Stomach smooth muscle (tissue), 2 donors: ENCODE measurements around the gene PROSER2.

ENCODE experiments used
- H3K27ac ChIP-seq: one replicate; pipeline ENCODE4 v1.7.0; 2013; ENCODE audit warnings: mild to moderate bottlenecking, low read length, inconsistent platforms
- H3K27me3 ChIP-seq, 2 donors: one replicate each; pipeline ENCODE4 v1.7.0; 2013; ENCODE audit warnings: low read length in 2 of 2; ENCODE audit not compliant: insufficient read depth in 2 of 2, control insufficient read depth in 1 of 2
- H3K36me3 ChIP-seq, 2 donors: one replicate each; pipeline ENCODE4 v1.7.0; 2013; ENCODE audit warnings: low read length in 2 of 2; ENCODE audit not compliant: control insufficient read depth in 2 of 2, insufficient read depth in 2 of 2
- H3K4me1 ChIP-seq: one replicate; pipeline ENCODE4 v1.7.0; 2013; ENCODE audit warnings: low read length; ENCODE audit not compliant: control insufficient read depth, insufficient read depth
- H3K4me3 ChIP-seq, 2 donors: one replicate each; pipeline ENCODE4 v1.7.0; 2013; ENCODE audit warnings: low read length in 2 of 2
- H3K9ac ChIP-seq, 2 donors: one replicate each; pipeline ENCODE4 v1.7.0; 2013; ENCODE audit warnings: low read length in 2 of 2, mild to moderate bottlenecking in 1 of 2
- H3K9me3 ChIP-seq, 2 donors: one replicate each; pipeline ENCODE4 v1.7.0; 2013; ENCODE audit warnings: low read length in 2 of 2; ENCODE audit not compliant: control insufficient read depth in 2 of 2
- donor health status: healthy.
- donor health status: Pancreatic carcinoma.

The PROSER2 gene

GRCh38 chr10:11823122-11823988, at the start of gene PROSER2:
TSS of gene PROSER2 (plus strand) at chr10:11823356. CDS start at chr10:11852078, 28,722 bp downstream.
- no peak within 1 kb of the TSS for H3K27ac ChIP-seq
- no peaks in the 10 kb centered on the region for H3K36me3 ChIP-seq
- no peaks in the 10 kb centered on the region for H3K9me3 ChIP-seq
- no peak within 1 kb of the TSS for H3K9ac ChIP-seq
- peak within 1 kb of the TSS; percentile 9 to 62 for H3K4me3 ChIP-seq
- H3K4me1 ChIP-seq = peaks cover 9% of the 10 kb centered on the region
- H3K27me3 ChIP-seq = peaks cover 13 to 28% of the 10 kb centered on the region in 2 donors

GRCh38 chr10:11773761-11774441, 49.3 kb upstream of the PROSER2 start:
- Histone ChIP-seq H3K4me3 (no peak overlapping the region), H3K27me3 (no peaks in the 10 kb centered on the region), H3K9ac (no peak overlapping the region), H3K4me1 (no peaks in the 10 kb centered on the region), H3K36me3 (no peaks in the 10 kb centered on the region), H3K27ac (no peak overlapping the region), H3K9me3 (no peaks in the 10 kb centered on the region)

- Histone ChIP-seq H3K4me3 (no peak overlapping the region), H3K36me3 (no peaks in the 10 kb centered on the region), H3K27ac (no peak overlapping the region), H3K9me3 (no peaks in the 10 kb centered on the region), H3K9ac (no peak overlapping the region), H3K4me1 (no peaks in the 10 kb centered on the region), H3K27me3 (no peaks in the 10 kb centered on the region)
These were observed 47.7 kb upstream of the PROSER2 start for GRCh38 chr10:11775412-11775811.

GRCh38 chr10:11776080-11776479, 47.1 kb upstream of the PROSER2 start:
- Histone ChIP-seq H3K27me3 (no peaks in the 10 kb centered on the region), H3K27ac (no peak overlapping the region)

GRCh38 chr10:11781114-11781513, 42.0 kb upstream of the PROSER2 start:
- no peaks in the 10 kb centered on the region for H3K4me1 ChIP-seq
- H3K27me3 ChIP-seq = peaks cover 0 to 2% of the 10 kb centered on the region in 2 donors
- no peak overlapping the region for H3K9ac ChIP-seq
- H3K4me3 ChIP-seq = no peak overlapping the region
- H3K36me3 ChIP-seq = no peaks in the 10 kb centered on the region
- no peaks in the 10 kb centered on the region for H3K9me3 ChIP-seq
- H3K27ac ChIP-seq = no peak overlapping the region

More at GRCh38 chr10:11776080-11776479, 47.1 kb upstream of the PROSER2 start:
- no peak overlapping the region for H3K4me3 ChIP-seq
- no peak overlapping the region for H3K9ac ChIP-seq
- no peaks in the 10 kb centered on the region for H3K4me1 ChIP-seq
- no peaks in the 10 kb centered on the region for H3K36me3 ChIP-seq
- H3K9me3 ChIP-seq = no peaks in the 10 kb centered on the region

- Histone ChIP-seq H3K36me3 (no peaks in the 10 kb centered on the region), H3K4me3 (no peak overlapping the region), H3K27me3 (peaks cover 0 to 2% of the 10 kb centered on the region in 2 donors), H3K27ac (no peak overlapping the region), H3K9ac (no peak overlapping the region), H3K4me1 (no peaks in the 10 kb centered on the region), H3K9me3 (no peaks in the 10 kb centered on the region)
These were observed 40.2 kb upstream of the PROSER2 start for GRCh38 chr10:11782793-11783557.

- H3K9me3 ChIP-seq = no peaks in the 10 kb centered on the region
- H3K36me3 ChIP-seq = no peaks in the 10 kb centered on the region
- peaks cover 0 to 2% of the 10 kb centered on the region in 2 donors for H3K27me3 ChIP-seq
- no peak overlapping the region for H3K4me3 ChIP-seq
- H3K9ac ChIP-seq = no peak overlapping the region
- no peaks in the 10 kb centered on the region for H3K4me1 ChIP-seq
- H3K27ac ChIP-seq = no peak overlapping the region
These were observed 39.6 kb upstream of the PROSER2 start for GRCh38 chr10:11783558-11783865.

- no peak overlapping the region for H3K27ac ChIP-seq
- H3K4me3 ChIP-seq = no peak overlapping the region
- no peak overlapping the region for H3K9ac ChIP-seq
- H3K27me3 ChIP-seq = peaks cover 2 to 6% of the 10 kb centered on the region in 2 donors
- H3K9me3 ChIP-seq = no peaks in the 10 kb centered on the region
- no peaks in the 10 kb centered on the region for H3K36me3 ChIP-seq
- no peaks in the 10 kb centered on the region for H3K4me1 ChIP-seq
These were observed 35.8 kb upstream of the PROSER2 start for GRCh38 chr10:11787374-11787773.

GRCh38 chr10:11787846-11788245, 35.3 kb upstream of the PROSER2 start:
- Histone ChIP-seq H3K27me3 (peaks cover 2 to 6% of the 10 kb centered on the region in 2 donors), H3K36me3 (no peaks in the 10 kb centered on the region), H3K9ac (no peak overlapping the region), H3K27ac (no peak overlapping the region), H3K9me3 (no peaks in the 10 kb centered on the region), H3K4me3 (no peak overlapping the region), H3K4me1 (no peaks in the 10 kb centered on the region)

- Histone ChIP-seq H3K4me3 (no peak overlapping the region), H3K9ac (no peak overlapping the region), H3K36me3 (no peaks in the 10 kb centered on the region), H3K27ac (no peak overlapping the region), H3K9me3 (no peaks in the 10 kb centered on the region), H3K27me3 (peaks cover 2 to 6% of the 10 kb centered on the region in 2 donors), H3K4me1 (no peaks in the 10 kb centered on the region)
These were observed 33.9 kb upstream of the PROSER2 start for GRCh38 chr10:11789306-11789705.
